Naive thymus-derived CD4-positive, alpha-beta T cell (primary cell): ENCODE measurements around the gene RPUSD1. TPM values are rescaled to one million over a fixed set of nuclear protein-coding genes. Genes with fewer than 3 reads are reported as not detected.

Experiments
- ATAC-seq: fragments of 150-1000 bp; cut with Tn5 transposase; 2 replicates; pipeline ENCODE4 v1.10.0; 2021; ENCODE audit warnings: mild to moderate bottlenecking, moderate library complexity
- CTCF ChIA-PET: fragments of 350-600 bp; sonication (Branson Sonifier 250); formaldehyde crosslinking; loops from one replicate; lab custom pipeline; 2021; ENCODE audit warnings: antibody characterized with exemption; lab: Charles Lee
- POLR2A ChIA-PET: fragments of 350-600 bp; sonication (Branson Sonifier 250); formaldehyde crosslinking; loops from one replicate; lab custom pipeline; 2021; ENCODE audit warnings: antibody characterized with exemption, inconsistent platforms; lab: Charles Lee
- DNase-seq, 9 donors: peaks; one replicate each; pipeline versions ENCODE4 v3.0.0 to v3.0.0-alpha.2; 2020 to 2022; ENCODE audit warnings: mixed read lengths in 1 of 9
- H3K27ac ChIP-seq: one replicate; pipeline ENCODE4 v1.7.0; 2013; ENCODE audit warnings: mild to moderate bottlenecking, low read depth, low read length, moderate library complexity
- H3K27me3 ChIP-seq, 2 donors: one replicate each; pipeline ENCODE4 v1.7.0; 2013; ENCODE audit warnings: low read length in 2 of 2, mild to moderate bottlenecking in 2 of 2, moderate library complexity in 2 of 2; ENCODE audit not compliant: control insufficient read depth in 2 of 2, insufficient read depth in 2 of 2
- H3K36me3 ChIP-seq, 3 experiments: 1 replicate in 2 of 3; 2 replicates in 1 of 3; pipeline ENCODE4 v1.7.0; 2013; ENCODE audit warnings: low read length in 3 of 3, mild to moderate bottlenecking in 3 of 3, moderate library complexity in 1 of 3; ENCODE audit not compliant: insufficient read depth in 3 of 3, control insufficient read depth in 2 of 3
- H3K4me1 ChIP-seq, 2 donors: one replicate each; pipeline ENCODE4 v1.7.0; 2013; ENCODE audit warnings: low read length in 2 of 2, mild to moderate bottlenecking in 2 of 2, moderate library complexity in 1 of 2; ENCODE audit not compliant: control insufficient read depth in 2 of 2, insufficient read depth in 2 of 2
- H3K4me3 ChIP-seq: 2 replicates; pipeline ENCODE4 v1.7.0; 2013; ENCODE audit warnings: mild to moderate bottlenecking, low read length
- H3K9me3 ChIP-seq, 3 experiments: 1 replicate in 2 of 3; 2 replicates in 1 of 3; pipeline ENCODE4 v1.7.0; 2013; ENCODE audit warnings: low read length in 3 of 3; ENCODE audit not compliant: control insufficient read depth in 2 of 3
- H3K27ac Mint-ChIP-seq, 9 donors: one replicate each; pipeline ENCODE4 v1.8.0; 2020 to 2022; ENCODE audit warnings: mixed read lengths in 9 of 9, mild to moderate bottlenecking in 8 of 9, moderate library complexity in 5 of 9, inconsistent platforms in 2 of 9
- H3K27me3 Mint-ChIP-seq, 5 donors: one replicate each; pipeline ENCODE4 v1.8.0; 2021 to 2022; ENCODE audit warnings: mixed read lengths in 5 of 5, mild to moderate bottlenecking in 1 of 5
- H3K36me3 Mint-ChIP-seq, 5 donors: one replicate each; pipeline ENCODE4 v1.8.0; 2020 to 2022; ENCODE audit warnings: mixed read lengths in 5 of 5, mild to moderate bottlenecking in 3 of 5, inconsistent platforms in 1 of 5
- H3K4me1 Mint-ChIP-seq, 7 donors: one replicate each; pipeline ENCODE4 v1.8.0; 2020 to 2022; ENCODE audit warnings: mixed read lengths in 7 of 7, mild to moderate bottlenecking in 3 of 7, inconsistent platforms in 1 of 7
- H3K4me3 Mint-ChIP-seq, 10 donors: one replicate each; pipeline ENCODE4 v1.8.0; 2020 to 2022; ENCODE audit warnings: mild to moderate bottlenecking in 10 of 10, mixed read lengths in 10 of 10, moderate library complexity in 6 of 10, inconsistent platforms in 2 of 10
- H3K9me3 Mint-ChIP-seq, 11 donors: one replicate each; pipeline ENCODE4 v1.8.0; 2020 to 2022; ENCODE audit warnings: mixed read lengths in 11 of 11, mild to moderate bottlenecking in 4 of 11, inconsistent platforms in 1 of 11, moderate library complexity in 1 of 11
- intact Hi-C, 2 donors: fragments of 100-400 bp; cut with micrococcal nuclease; formaldehyde crosslinking; loops; one replicate each; pipeline ENCODE4 v1.15.1; 2023
- polyA plus RNA-seq, 2 donors: library from polyadenylated mRNA; unstranded; fragments of 300-500 nt; fragmentation: Illumina TruSeq; gene quantifications; one replicate each; pipeline ENCODE4 v1.2.3, GENCODE V29; 2021
- total RNA-seq, 6 experiments: library from RNA in 5 of 6; stranded (reverse) in 5 of 6; gene quantifications; 1 replicate in 5 of 6; 2 replicates in 1 of 6; pipeline ENCODE4 v1.2.3 and lab custom pipeline; 2021 to 2026

The RPUSD1 gene
- total and polyA plus RNA-seq, 7 experiments from 2014 or later, result 16.3 to 42.9 (median 30.3) TPM

GRCh38 chr16:782258-782657, 5.9 kb downstream of the RPUSD1 start:
- H3K27ac Mint-ChIP-seq, result no peak overlapping the region
- Histone ChIP-seq H3K9me3 (no peaks in the 10 kb centered on the region), H3K4me3 (no peak overlapping the region), H3K27ac (no peak overlapping the region), H3K36me3 (peaks cover 0 to 11% (median 0%) of the 10 kb centered on the region in 3 experiments), H3K27me3 (no peaks in the 10 kb centered on the region), H3K4me1 (peaks cover under 1 to 4% of the 10 kb centered on the region in 2 donors)
- no peak for DNase-seq
- no peak overlapping the region for H3K4me3 Mint-ChIP-seq
- ChIA-PET CTCF (no interaction called here), POLR2A (interaction anchor here (0.7 kb wide), 1 partner anchor 199 kb away, joined by 4 read pairs; no protein-coding TSS in a partner anchor)
- no peaks in the 10 kb centered on the region for H3K36me3 Mint-ChIP-seq
- H3K4me1 Mint-ChIP-seq, result peaks cover 0 to 14% (median 5%) of the 10 kb centered on the region in 7 donors
- H3K9me3 Mint-ChIP-seq, result peaks cover 0 to 2% (median 0%) of the 10 kb centered on the region in 11 donors
- no peaks in the 10 kb centered on the region for H3K27me3 Mint-ChIP-seq
- ATAC-seq, result no peak
- intact Hi-C loops, result no loop called here

DNA sequence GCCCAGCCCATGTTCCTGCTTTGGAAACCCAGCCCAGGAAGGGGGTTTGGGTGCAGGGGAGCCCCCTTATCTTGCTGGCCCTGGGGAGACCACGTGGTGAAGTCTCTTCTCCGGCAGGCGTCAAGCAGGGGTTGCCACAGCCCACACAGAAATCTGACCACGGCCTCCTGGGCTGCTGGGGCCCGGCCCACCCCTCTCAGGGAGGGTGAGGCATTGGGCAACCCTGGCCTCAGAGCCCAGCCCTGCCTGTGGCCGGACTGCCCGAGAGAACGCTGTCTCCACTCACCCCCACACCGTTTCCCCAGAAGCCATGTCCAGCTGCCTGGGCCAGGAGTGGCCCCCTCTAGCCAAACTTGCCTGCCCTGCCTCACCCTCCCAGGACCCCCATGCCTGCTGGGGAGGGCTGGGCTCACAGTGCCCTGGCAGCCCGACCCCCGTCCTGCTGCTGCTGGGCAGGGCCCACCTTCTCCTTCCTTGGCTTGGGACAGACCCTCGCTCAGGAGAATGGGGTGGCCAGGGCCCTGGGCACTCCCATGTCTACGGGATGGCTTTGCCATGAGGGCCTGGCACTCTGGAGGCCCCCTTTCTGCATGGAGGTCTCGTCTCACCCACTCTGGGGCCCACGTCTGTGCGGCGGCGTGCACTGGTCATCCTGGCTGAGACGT, 6.7 kb downstream of the RPUSD1 start:
- H3K27ac ChIP-seq, result no peak overlapping the region
- no peaks in the 10 kb centered on the region for H3K27me3 Mint-ChIP-seq
- H3K36me3 Mint-ChIP-seq, result no peaks in the 10 kb centered on the region
- no peaks in the 10 kb centered on the region for H3K4me1 ChIP-seq
- peaks cover 0 to 2% (median 0%) of the 10 kb centered on the region in 11 donors for H3K9me3 Mint-ChIP-seq
- no peak overlapping the region for H3K4me3 ChIP-seq
- H3K9me3 ChIP-seq, result no peaks in the 10 kb centered on the region
- POLR2A ChIA-PET, result no interaction called here
- ATAC-seq, result no peak
- CTCF ChIA-PET, result no interaction called here
- no peak overlapping the region for H3K4me3 Mint-ChIP-seq
- intact Hi-C loops, result no loop called here
- H3K27ac Mint-ChIP-seq, result no peak overlapping the region
- no peaks in the 10 kb centered on the region for H3K27me3 ChIP-seq
- peaks cover 0 to 7% (median 4%) of the 10 kb centered on the region in 7 donors for H3K4me1 Mint-ChIP-seq
- DNase-seq, result no peak
- H3K36me3 ChIP-seq, result peaks cover 0 to 9% (median 0%) of the 10 kb centered on the region in 3 experiments

- H3K27me3 Mint-ChIP-seq, result no peaks in the 10 kb centered on the region
- H3K36me3 ChIP-seq, result no peaks in the 10 kb centered on the region
- H3K4me3 Mint-ChIP-seq, result no peak overlapping the region
- no peaks in the 10 kb centered on the region for H3K9me3 ChIP-seq
- intact Hi-C loops, result no loop called here
- no peak for ATAC-seq
- no peak for DNase-seq
- no peaks in the 10 kb centered on the region for H3K4me1 ChIP-seq
- ChIA-PET POLR2A (no interaction called here), CTCF (no interaction called here)
- no peaks in the 10 kb centered on the region for H3K36me3 Mint-ChIP-seq
- no peak overlapping the region for H3K4me3 ChIP-seq
- no peaks in the 10 kb centered on the region for H3K27me3 ChIP-seq
- H3K4me1 Mint-ChIP-seq, result peaks cover 0 to 5% (median 2%) of the 10 kb centered on the region in 7 donors
- no peaks in the 10 kb centered on the region for H3K9me3 Mint-ChIP-seq
- H3K27ac ChIP-seq, result no peak overlapping the region
- no peak overlapping the region for H3K27ac Mint-ChIP-seq
Observed at GRCh38 chr16:780296-780695, 7.9 kb downstream of the RPUSD1 start.

DNA sequence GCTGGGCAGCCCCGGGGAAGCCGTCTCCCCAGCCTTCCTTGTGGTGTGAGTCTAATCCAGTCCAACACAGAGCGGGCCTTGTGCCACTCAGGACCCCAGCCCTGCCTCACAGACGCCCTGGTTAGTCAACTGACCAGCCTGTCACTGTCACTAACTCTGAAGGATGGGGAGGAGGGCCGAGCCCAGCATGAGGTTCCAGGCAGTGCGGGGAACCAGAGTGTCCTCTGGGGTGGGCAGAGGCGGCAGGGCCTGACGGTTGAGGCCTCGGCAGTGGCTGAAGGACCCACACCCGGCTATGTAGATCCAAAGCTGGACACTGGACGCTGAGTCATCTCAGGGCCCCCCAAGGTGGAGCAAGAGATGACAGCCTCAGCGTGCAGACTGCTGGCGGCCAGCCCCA, 8.6 kb downstream of the RPUSD1 start:
- H3K27me3 Mint-ChIP-seq, result no peaks in the 10 kb centered on the region
- Histone ChIP-seq H3K9me3 (no peaks in the 10 kb centered on the region), H3K27ac (no peak overlapping the region), H3K36me3 (no peaks in the 10 kb centered on the region), H3K27me3 (no peaks in the 10 kb centered on the region), H3K4me3 (no peak overlapping the region), H3K4me1 (no peaks in the 10 kb centered on the region)
- CTCF ChIA-PET, result no interaction called here
- peaks cover 0 to 2% (median 0%) of the 10 kb centered on the region in 7 donors for H3K4me1 Mint-ChIP-seq
- no peak overlapping the region for H3K4me3 Mint-ChIP-seq
- intact Hi-C loops, result no loop called here
- POLR2A ChIA-PET, result no interaction called here
- H3K27ac Mint-ChIP-seq, result no peak overlapping the region
- no peak for ATAC-seq
- H3K36me3 Mint-ChIP-seq, result no peaks in the 10 kb centered on the region
- H3K9me3 Mint-ChIP-seq, result no peaks in the 10 kb centered on the region
- DNase-seq, result no peak

DNA sequence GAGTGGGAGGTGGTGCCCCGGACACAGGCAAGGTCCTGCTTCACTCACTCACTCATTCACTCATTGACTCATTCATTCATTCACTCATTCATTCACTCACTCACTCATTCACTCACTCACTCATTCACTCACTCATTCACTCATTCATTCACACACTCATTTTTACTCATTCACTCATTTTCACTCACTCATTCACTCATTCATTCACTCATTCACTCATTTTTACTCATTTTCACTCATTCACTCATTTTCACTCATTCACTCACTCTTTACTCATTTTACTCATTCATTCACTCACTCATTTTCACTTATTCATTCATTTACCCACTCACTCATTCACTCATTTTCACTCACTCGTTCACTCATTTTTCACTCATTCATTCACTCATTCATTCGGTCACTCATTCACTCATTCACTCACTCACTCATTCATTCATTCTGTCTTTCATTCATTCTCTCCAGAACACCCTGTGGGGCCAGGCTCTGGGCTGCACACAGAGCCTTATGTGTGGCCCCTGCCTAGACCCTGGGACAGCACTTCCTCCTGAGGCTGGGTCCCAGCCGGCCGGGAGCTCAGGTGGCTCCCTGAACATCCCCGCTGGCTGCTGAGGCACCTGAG, 9.2 kb downstream of the RPUSD1 start:
- Mint-ChIP-seq H3K27me3 (no peaks in the 10 kb centered on the region), H3K27ac (no peak overlapping the region), H3K4me1 (peaks cover 0 to 2% (median 0%) of the 10 kb centered on the region in 7 donors), H3K36me3 (no peaks in the 10 kb centered on the region), H3K9me3 (no peaks in the 10 kb centered on the region), H3K4me3 (no peak overlapping the region)
- no peak overlapping the region for H3K4me3 ChIP-seq
- H3K27me3 ChIP-seq, result no peaks in the 10 kb centered on the region
- intact Hi-C loops, result no loop called here
- H3K9me3 ChIP-seq, result no peaks in the 10 kb centered on the region
- no peaks in the 10 kb centered on the region for H3K4me1 ChIP-seq
- H3K36me3 ChIP-seq, result no peaks in the 10 kb centered on the region
- ChIA-PET POLR2A (no interaction called here), CTCF (no interaction called here)
- no peak overlapping the region for H3K27ac ChIP-seq
- no peak for DNase-seq
- ATAC-seq, result no peak

GRCh38 chr16:778447-778846, 9.7 kb downstream of the RPUSD1 start:
- ATAC-seq, result no peak
- Mint-ChIP-seq H3K4me3 (no peak overlapping the region), H3K9me3 (no peaks in the 10 kb centered on the region)

GRCh38 chr16:777826-778225, 10.4 kb downstream of the RPUSD1 start:
- no peaks in the 10 kb centered on the region for H3K27me3 Mint-ChIP-seq
- POLR2A ChIA-PET, result no interaction called here
- no peaks in the 10 kb centered on the region for H3K9me3 Mint-ChIP-seq

More at GRCh38 chr16:778447-778846, 9.7 kb downstream of the RPUSD1 start:
- no peak for DNase-seq
- Histone ChIP-seq H3K27ac (no peak overlapping the region), H3K36me3 (no peaks in the 10 kb centered on the region), H3K4me3 (no peak overlapping the region), H3K9me3 (no peaks in the 10 kb centered on the region), H3K4me1 (no peaks in the 10 kb centered on the region), H3K27me3 (no peaks in the 10 kb centered on the region)
- ChIA-PET CTCF (no interaction called here), POLR2A (no interaction called here)
- Mint-ChIP-seq H3K4me1 (peaks cover 0 to 2% (median 0%) of the 10 kb centered on the region in 7 donors), H3K27ac (no peak overlapping the region), H3K36me3 (no peaks in the 10 kb centered on the region), H3K27me3 (no peaks in the 10 kb centered on the region)
- intact Hi-C loops, result no loop called here

More at GRCh38 chr16:777826-778225, 10.4 kb downstream of the RPUSD1 start:
- Histone ChIP-seq H3K27me3 (no peaks in the 10 kb centered on the region), H3K4me3 (no peak overlapping the region), H3K9me3 (no peaks in the 10 kb centered on the region), H3K4me1 (no peaks in the 10 kb centered on the region), H3K27ac (no peak overlapping the region), H3K36me3 (no peaks in the 10 kb centered on the region)
- DNase-seq (no peak), ATAC-seq (no peak)
- Mint-ChIP-seq H3K4me3 (no peak overlapping the region), H3K27ac (no peak overlapping the region), H3K36me3 (no peaks in the 10 kb centered on the region), H3K4me1 (peaks cover 0 to 2% (median 0%) of the 10 kb centered on the region in 7 donors)
- intact Hi-C loops, result no loop called here
- CTCF ChIA-PET, result no interaction called here
